BJ (cell line): Measurements from ENCODE around the gene GPR137B. TPM values are rescaled to one million over a fixed set of nuclear protein-coding genes. Genes with fewer than 3 reads are reported as not detected.

Experiments used
- CTCF ChIA-PET: fragments of 350-600 bp; formaldehyde crosslinking; extraction: SDS; loops from one replicate; lab custom pipeline; 2021; ENCODE audit warnings: antibody characterized with exemption, inconsistent platforms; lab: Yijun Ruan, JAX
- POLR2A ChIA-PET: fragments of 300-600 bp; sonication (Branson Sonifier 250); formaldehyde crosslinking; extraction: SDS; loops from one replicate; lab custom pipeline; 2021; ENCODE audit warnings: antibody characterized with exemption; lab: Charles Lee
- DNase-seq: peaks from one replicate; pipeline ENCODE4 v3.0.0-alpha.2; 2011; ENCODE audit warnings: low read depth
- H3K27me3 ChIP-seq: 2 replicates; pipeline ENCODE4 v1.6.0; 2011; ENCODE audit warnings: low read length; ENCODE audit not compliant: control insufficient read depth, insufficient read depth
- H3K36me3 ChIP-seq: 2 replicates; pipeline ENCODE4 v1.5.1; 2011; ENCODE audit warnings: low read length; ENCODE audit not compliant: control insufficient read depth, insufficient read depth
- H3K4me3 ChIP-seq: 2 replicates; pipeline ENCODE4 v1.5.1; 2011; ENCODE audit warnings: low read depth, mild to moderate bottlenecking, control low read depth, low read length
- polyA plus RNA-seq: library from polyadenylated mRNA; depleted of rRNA; stranded (reverse); fragments of >200 nt; gene quantifications from 2 replicates; pipeline ENCODE4 v1.2.3, GENCODE V29; 2011
- TF ChIP-seq, protein P1 (sequence below): IDR thresholded peaks from 2 replicates; pipeline ENCODE4 v1.5.1; 2011; ENCODE audit warnings: low read depth, mild to moderate bottlenecking, control low read depth, inconsistent platforms, low read length, moderate library complexity; ENCODE audit not compliant: insufficient read depth

GPR137B gene
- polyA plus RNA-seq, 1 experiment = 7.8 TPM

DNA sequence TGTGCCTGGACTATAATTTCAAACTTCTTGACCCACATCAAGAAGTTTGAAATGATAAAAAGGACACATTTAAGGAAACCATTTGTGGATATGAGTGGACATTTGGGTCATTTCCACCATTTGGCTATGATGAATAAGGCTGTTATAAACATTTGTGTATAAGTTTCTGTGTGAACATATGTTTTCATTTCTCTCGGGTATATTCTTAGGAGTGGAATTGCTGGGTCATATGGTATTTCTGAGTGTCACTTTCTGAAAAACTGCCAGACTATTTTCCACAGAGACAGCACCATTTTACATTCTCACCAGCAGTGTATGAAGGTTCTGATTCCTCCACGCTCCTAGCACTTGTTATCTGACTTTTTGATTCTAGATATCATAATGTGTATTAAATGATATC is 50.8 kb downstream of the GPR137B start:
- Histone ChIP-seq H3K27me3 (no peaks in the 10 kb centered on the region), H3K36me3 (no peaks in the 10 kb centered on the region), H3K4me3 (no peak overlapping the region)
- CTCF ChIA-PET = no interaction called here
- TF ChIP-seq, protein P1, sequence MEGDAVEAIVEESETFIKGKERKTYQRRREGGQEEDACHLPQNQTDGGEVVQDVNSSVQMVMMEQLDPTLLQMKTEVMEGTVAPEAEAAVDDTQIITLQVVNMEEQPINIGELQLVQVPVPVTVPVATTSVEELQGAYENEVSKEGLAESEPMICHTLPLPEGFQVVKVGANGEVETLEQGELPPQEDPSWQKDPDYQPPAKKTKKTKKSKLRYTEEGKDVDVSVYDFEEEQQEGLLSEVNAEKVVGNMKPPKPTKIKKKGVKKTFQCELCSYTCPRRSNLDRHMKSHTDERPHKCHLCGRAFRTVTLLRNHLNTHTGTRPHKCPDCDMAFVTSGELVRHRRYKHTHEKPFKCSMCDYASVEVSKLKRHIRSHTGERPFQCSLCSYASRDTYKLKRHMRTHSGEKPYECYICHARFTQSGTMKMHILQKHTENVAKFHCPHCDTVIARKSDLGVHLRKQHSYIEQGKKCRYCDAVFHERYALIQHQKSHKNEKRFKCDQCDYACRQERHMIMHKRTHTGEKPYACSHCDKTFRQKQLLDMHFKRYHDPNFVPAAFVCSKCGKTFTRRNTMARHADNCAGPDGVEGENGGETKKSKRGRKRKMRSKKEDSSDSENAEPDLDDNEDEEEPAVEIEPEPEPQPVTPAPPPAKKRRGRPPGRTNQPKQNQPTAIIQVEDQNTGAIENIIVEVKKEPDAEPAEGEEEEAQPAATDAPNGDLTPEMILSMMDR = no peak
- POLR2A ChIA-PET = no interaction called here
- DNase-seq = no peak

DNA sequence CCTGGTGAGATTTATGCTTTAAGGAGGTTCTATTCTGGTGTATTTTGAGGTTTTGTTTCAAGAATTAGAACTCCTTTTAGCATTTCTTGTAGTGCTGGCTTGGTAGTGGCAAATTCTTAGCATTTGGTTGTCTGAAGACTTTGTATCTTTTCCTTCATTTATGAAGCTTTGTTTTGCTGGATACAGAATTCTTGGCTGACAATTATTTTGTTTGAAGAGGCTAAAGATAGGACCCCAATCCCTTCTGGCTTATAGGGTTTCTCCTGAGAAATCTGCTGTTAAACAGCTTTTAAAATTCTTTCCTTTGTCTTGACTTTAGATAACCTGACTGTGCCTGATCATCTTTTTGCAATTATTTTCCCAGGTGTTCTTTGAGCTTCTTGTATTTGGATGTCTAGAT is 58.6 kb downstream of the GPR137B start:
- CTCF ChIA-PET = no interaction called here
- no peak overlapping the region for H3K4me3 ChIP-seq
- POLR2A ChIA-PET = no interaction called here
- TF ChIP-seq, protein P1 = no peak
- DNase-seq = no peak
- H3K36me3 ChIP-seq = no peaks in the 10 kb centered on the region
- no peaks in the 10 kb centered on the region for H3K27me3 ChIP-seq

DNA sequence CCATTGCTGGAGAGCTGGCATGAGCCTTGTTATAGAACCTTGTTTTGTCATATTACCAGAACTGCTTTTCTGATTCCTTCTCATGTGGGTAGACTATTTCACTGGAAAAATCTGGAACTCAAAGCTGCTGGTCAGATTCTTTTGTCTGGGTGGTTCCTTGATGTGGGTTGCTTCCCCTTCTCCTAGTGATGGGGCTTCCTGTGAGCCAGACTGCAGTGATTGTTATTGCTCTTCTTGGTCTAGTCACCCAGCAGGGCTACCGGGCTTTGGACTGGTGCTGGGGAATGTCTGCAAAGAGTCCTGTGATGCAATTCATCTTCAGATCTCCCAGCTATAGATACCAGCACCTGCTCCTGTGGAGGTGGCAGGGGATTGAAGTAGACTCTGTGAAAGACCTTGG is 59.4 kb downstream of the GPR137B start:
- Histone ChIP-seq H3K36me3 (0 out of 2 replicates have a peak, but pooled peaks cover 1% of the 10 kb centered on the region), H3K27me3 (no peaks in the 10 kb centered on the region), H3K4me3 (no peak overlapping the region)
- ChIA-PET CTCF (interaction anchor here (1.4 kb wide), 1 partner anchor 45 kb away, joined by 3 read pairs; no protein-coding TSS in a partner anchor), POLR2A (no interaction called here)
- no peak for DNase-seq
- TF ChIP-seq, protein P1 = no peak

DNA sequence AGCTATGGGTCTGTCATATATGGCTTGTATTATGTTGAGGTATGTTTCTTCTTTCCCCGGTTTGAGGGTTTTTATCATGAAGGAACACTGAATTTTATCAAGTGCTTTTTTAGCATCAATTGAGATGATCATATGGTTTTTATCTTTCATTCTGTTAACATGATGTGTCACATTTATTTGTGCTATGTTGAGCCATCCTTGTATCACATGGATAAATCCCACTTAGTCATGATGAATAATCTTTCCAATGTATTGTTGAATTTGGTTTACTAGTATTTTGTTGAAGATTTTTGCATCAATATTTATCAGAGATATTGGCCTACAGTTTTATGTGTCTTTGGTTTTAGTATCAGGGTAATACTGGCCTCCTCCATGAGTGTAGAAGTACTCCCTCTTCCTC is 61.7 kb downstream of the GPR137B start:
- ChIA-PET CTCF (no interaction called here), POLR2A (no interaction called here)
- H3K27me3 ChIP-seq = no peaks in the 10 kb centered on the region
- TF ChIP-seq, protein P1 = no peak
- H3K4me3 ChIP-seq = no peak overlapping the region
- 0 out of 2 replicates have a peak, but pooled peaks cover 1% of the 10 kb centered on the region for H3K36me3 ChIP-seq
- DNase-seq = no peak

DNA sequence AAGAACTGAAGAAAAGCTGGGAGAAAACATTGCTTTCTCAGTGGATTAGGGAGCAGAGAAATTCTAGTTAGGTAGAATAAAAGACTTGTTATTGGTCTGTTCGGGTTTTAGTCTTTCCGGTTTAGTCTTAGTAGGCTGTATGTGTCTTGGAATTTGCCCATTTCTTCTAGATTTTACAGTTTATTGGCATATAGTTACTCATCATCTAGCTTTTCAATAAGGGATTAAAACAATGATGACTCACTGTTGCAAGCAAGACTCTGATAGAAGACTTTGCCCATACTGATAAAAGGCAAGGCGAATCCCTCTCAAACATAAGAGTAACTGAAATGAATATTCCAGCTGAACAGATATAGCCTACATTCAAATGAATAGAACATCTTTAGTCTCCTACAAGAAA is 62.3 kb downstream of the GPR137B start:
- Histone ChIP-seq H3K27me3 (no peaks in the 10 kb centered on the region), H3K4me3 (no peak overlapping the region), H3K36me3 (0 out of 2 replicates have a peak, but pooled peaks cover 1% of the 10 kb centered on the region)
- TF ChIP-seq, protein P1 = no peak
- no peak for DNase-seq
- ChIA-PET POLR2A (no interaction called here), CTCF (interaction anchor here (1.6 kb wide), 1 partner anchor 16 kb away, joined by 3 read pairs; no protein-coding TSS in a partner anchor)
